Activated CD4-positive, alpha-beta T cell treated with anti-CD3 and anti-CD28 coated beads, Interleukin-2, amount 10 ng/mL, durations not matched to agents 24 days and 14 days (primary cell): ENCODE data around the gene CASP3. TPM values are rescaled to one million over a fixed set of nuclear protein-coding genes. Genes with fewer than 3 reads are reported as not detected.
"Not testable (repeated sequence)": the region's sequence is repeated elsewhere in the genome, so short reads cannot be mapped to it uniquely, and the experiment has no call there.

Experiments
- DNase-seq: peaks from one replicate; pipeline ENCODE4 v3.0.0; 2022
- H3K27ac Mint-ChIP-seq: one replicate; pipeline ENCODE4 v1.8.0; 2022; ENCODE audit warnings: mild to moderate bottlenecking, mixed read lengths
- H3K27me3 Mint-ChIP-seq: one replicate; pipeline ENCODE4 v1.8.0; 2022; ENCODE audit warnings: mixed read lengths
- H3K36me3 Mint-ChIP-seq: one replicate; pipeline ENCODE4 v1.8.0; 2022; ENCODE audit warnings: low read depth, mild to moderate bottlenecking, mixed read lengths
- H3K4me1 Mint-ChIP-seq: one replicate; pipeline ENCODE4 v1.8.0; 2021; ENCODE audit warnings: mixed read lengths
- H3K4me3 Mint-ChIP-seq: one replicate; pipeline ENCODE4 v1.8.0; 2022; ENCODE audit warnings: mild to moderate bottlenecking, moderate library complexity, mixed read lengths
- H3K9me3 Mint-ChIP-seq: one replicate; pipeline ENCODE4 v1.8.0; 2021; ENCODE audit warnings: mixed read lengths
- intact Hi-C: fragments of 100-400 bp; cut with micrococcal nuclease; formaldehyde crosslinking; loops from one replicate; pipeline ENCODE4 v1.15.1; 2023
- total RNA-seq: library from RNA; stranded (reverse); gene quantifications from 2 replicates; pipeline ENCODE4 v1.2.3, GENCODE V29; 2022

The CASP3 gene
- total RNA-seq, 1 donor from 2014 or later: 89.8 TPM

DNA sequence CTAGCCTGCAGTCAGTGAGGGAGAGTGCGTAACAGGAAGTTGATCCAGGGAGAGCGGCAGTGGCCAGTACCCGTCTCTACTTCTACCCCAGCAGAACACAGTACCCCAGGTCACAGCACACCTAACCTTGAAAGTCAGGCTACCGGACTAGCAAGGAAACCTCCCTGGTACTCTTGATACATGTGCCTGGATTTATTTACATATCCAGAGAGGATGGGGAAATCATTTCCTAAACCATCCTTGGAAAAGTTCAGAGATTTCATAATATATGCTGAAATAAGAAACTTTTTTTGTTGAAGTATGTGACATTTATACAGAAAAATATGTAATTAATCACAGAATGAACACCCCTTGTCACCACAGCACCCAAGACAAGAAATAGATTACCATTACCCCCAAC, 24.8 kb upstream of the CASP3 start:
- intact Hi-C loops: no loop called here
- H3K27ac Mint-ChIP-seq: no peak overlapping the region
- H3K27me3 Mint-ChIP-seq: no peaks in the 10 kb centered on the region
- H3K4me1 Mint-ChIP-seq: peaks cover 13% of the 10 kb centered on the region
- H3K9me3 Mint-ChIP-seq: no peaks in the 10 kb centered on the region
- no peak overlapping the region for H3K4me3 Mint-ChIP-seq
- H3K36me3 Mint-ChIP-seq: peaks cover 26% of the 10 kb centered on the region
- DNase-seq: no peak

DNA sequence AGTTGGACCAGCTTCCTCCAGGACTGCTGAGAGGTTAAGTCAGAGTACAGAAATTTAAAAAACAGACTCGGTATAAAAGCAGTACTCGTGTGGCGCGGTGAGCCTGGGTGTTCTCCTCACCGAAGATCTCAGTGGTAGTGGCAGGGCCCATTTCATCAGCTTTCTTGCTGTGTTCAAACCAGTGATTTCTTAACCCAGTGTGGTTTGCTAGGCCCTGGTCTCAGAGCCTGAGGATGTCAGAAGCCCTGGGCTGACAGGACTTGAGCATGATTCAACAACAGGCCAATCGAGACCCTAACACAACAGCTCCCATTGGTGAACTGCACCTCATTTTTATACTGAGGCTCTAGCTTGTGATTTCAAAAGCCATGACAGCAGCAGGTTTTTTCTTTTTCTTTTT, 23.5 kb upstream of the CASP3 start:
- Mint-ChIP-seq H3K4me3 (no peak overlapping the region), H3K27ac (no peak overlapping the region), H3K27me3 (no peaks in the 10 kb centered on the region), H3K36me3 (peaks cover 36% of the 10 kb centered on the region), H3K9me3 (peaks cover 6% of the 10 kb centered on the region), H3K4me1 (peaks cover 24% of the 10 kb centered on the region)
- intact Hi-C loops: no loop called here
- DNase-seq: no peak

DNA sequence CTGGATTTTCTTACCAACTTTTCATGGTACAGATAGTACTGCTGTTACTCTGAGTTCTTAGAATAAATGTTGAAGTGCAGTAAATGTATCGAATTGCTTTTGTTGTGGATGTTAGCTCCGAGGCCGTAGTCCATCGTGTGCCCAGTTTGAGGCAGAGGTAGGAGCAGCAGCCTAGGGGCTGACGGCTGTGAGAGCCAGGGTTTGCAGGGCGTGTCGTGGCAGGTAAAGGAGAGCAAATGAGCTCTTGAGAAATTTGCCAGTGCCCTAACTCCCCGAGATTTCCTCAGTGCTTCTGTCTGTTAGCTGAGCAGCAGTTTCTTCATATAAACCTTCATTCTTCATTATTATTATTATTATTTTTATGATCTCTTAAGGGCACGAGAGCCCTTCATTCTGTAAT, 21.9 kb upstream of the CASP3 start:
- H3K36me3 Mint-ChIP-seq: peaks cover 44% of the 10 kb centered on the region
- peaks cover 31% of the 10 kb centered on the region for H3K4me1 Mint-ChIP-seq
- intact Hi-C loops: no loop called here
- no peak overlapping the region for H3K27ac Mint-ChIP-seq
- H3K27me3 Mint-ChIP-seq: no peaks in the 10 kb centered on the region
- H3K4me3 Mint-ChIP-seq: no peak overlapping the region
- peaks cover 6% of the 10 kb centered on the region for H3K9me3 Mint-ChIP-seq
- no peak for DNase-seq

DNA sequence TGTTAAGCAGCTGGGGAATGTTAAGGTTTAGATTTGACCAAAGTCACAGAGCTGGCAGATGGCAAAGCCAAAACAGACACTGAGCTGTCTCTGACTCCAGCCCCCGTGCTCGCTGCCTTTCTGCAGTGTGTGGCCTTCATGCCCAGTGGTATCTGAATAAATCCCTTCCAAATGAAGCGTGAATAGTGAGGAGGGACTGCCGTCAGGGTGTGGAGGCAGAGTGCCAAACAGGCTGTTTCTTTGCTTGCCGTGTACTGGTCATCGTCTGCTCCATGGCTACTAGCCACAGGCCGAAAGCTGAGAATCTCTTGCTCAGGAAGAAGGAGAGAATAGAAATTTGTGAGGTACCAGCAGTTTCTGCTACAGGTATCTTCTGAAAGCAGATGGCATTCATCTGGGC, 20.0 kb upstream of the CASP3 start:
- Mint-ChIP-seq H3K4me3 (peak overlapping the region; percentile 41), H3K4me1 (peaks cover 34% of the 10 kb centered on the region), H3K27me3 (no peaks in the 10 kb centered on the region)

DNA sequence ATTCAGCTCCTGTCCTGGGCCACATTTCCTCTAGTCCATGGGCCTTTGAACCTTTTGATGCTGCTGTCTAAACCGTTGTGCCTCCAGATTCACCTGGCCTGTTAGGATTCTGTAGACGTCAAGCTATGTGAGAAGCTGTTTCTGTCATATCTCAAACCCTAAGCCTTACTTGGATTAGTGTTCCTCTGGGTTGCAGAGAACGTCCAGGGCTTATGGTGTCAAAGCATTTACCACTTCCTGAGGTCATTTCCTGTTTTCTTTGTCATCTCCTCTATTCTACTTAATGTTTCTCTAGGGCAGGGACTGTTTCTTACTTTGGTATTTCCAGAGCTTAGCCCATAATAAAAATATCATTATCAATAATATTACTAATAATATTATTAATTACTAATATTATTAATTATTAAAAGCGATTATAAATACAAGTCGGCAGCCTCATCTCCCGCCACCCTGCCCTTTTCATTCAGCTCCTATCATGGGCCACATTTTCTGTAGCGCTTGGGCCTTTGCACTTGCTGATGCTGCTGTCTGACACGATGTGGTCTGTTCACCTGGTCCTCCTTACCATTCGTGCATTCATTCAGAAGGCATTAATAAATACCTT, 19.4 kb upstream of the CASP3 start:
- peaks cover 6% of the 10 kb centered on the region for H3K9me3 Mint-ChIP-seq
- H3K36me3 Mint-ChIP-seq: peaks cover 39% of the 10 kb centered on the region
- DNase-seq: peak; percentile 75
- peak overlapping the region; percentile 41 for H3K4me3 Mint-ChIP-seq
- peak overlapping the region; percentile 83 for H3K27ac Mint-ChIP-seq
- intact Hi-C loops: loop anchor here (5.0 kb wide), 1 partner anchor 39 kb away; no protein-coding TSS in a partner anchor
- peaks cover 34% of the 10 kb centered on the region for H3K4me1 Mint-ChIP-seq
- H3K27me3 Mint-ChIP-seq: no peaks in the 10 kb centered on the region

More for the DNA sequence above, 20.0 kb upstream of the CASP3 start:
- H3K36me3 Mint-ChIP-seq: peaks cover 43% of the 10 kb centered on the region
- intact Hi-C loops: loop anchor here (5.0 kb wide), 1 partner anchor 38 kb away; no protein-coding TSS in a partner anchor
- H3K9me3 Mint-ChIP-seq: peaks cover 6% of the 10 kb centered on the region
- peak overlapping the region; percentile 32 for H3K27ac Mint-ChIP-seq
- no peak for DNase-seq

DNA sequence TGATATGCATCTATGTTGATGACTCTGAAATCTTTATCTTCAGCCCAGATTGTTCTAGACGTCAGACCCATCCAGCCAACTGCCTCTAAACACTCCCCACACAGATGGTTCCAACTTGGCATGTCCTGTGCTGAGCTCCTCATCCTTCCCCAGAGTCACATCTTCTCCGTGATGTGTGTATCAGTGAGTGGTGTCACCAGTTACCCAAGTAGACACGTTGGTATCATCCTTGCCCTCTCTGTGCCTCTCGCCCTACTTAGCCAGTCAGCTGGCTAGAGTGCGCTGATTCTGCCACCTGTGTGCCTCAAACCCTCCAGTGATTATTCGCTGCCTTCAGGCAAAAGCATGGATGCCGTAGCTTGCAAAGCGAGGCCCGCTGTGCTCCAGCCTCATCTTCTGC, 18.8 kb upstream of the CASP3 start:
- Mint-ChIP-seq H3K36me3 (peaks cover 40% of the 10 kb centered on the region), H3K9me3 (peaks cover 6% of the 10 kb centered on the region), H3K4me1 (peaks cover 34% of the 10 kb centered on the region), H3K27me3 (no peaks in the 10 kb centered on the region), H3K27ac (peak overlapping the region; percentile 83), H3K4me3 (peak overlapping the region; percentile 22)
- no peak for DNase-seq
- intact Hi-C loops: loop anchor here (5.0 kb wide), 1 partner anchor 39 kb away; no protein-coding TSS in a partner anchor

DNA sequence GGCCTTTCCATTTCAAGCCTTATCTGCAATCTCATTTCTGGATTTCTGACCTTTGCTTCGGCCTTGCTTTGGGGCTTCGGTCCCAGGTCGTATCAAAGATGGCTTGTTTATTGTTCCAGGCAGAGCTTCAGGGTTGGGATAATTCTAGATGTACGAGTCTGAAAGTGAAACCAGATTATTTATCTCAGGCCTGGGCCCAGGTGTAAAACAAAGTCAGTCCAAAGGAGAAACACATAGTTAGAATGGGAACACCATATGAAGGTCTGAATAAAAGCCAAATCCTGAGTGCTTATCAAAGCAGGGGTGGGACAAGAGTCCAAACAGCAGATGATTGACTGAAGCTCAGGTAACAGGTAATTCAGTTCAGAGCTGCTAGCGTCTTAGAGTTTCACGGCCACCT, 17.4 kb upstream of the CASP3 start:
- no peaks in the 10 kb centered on the region for H3K27me3 Mint-ChIP-seq
- peaks cover 34% of the 10 kb centered on the region for H3K4me1 Mint-ChIP-seq
- peaks cover 6% of the 10 kb centered on the region for H3K9me3 Mint-ChIP-seq
- no peak for DNase-seq
- no peak overlapping the region for H3K4me3 Mint-ChIP-seq
- intact Hi-C loops: loop anchor here (5.0 kb wide), 1 partner anchor 41 kb away; no protein-coding TSS in a partner anchor
- H3K27ac Mint-ChIP-seq: peak overlapping the region; percentile 8
- peaks cover 34% of the 10 kb centered on the region for H3K36me3 Mint-ChIP-seq

DNA sequence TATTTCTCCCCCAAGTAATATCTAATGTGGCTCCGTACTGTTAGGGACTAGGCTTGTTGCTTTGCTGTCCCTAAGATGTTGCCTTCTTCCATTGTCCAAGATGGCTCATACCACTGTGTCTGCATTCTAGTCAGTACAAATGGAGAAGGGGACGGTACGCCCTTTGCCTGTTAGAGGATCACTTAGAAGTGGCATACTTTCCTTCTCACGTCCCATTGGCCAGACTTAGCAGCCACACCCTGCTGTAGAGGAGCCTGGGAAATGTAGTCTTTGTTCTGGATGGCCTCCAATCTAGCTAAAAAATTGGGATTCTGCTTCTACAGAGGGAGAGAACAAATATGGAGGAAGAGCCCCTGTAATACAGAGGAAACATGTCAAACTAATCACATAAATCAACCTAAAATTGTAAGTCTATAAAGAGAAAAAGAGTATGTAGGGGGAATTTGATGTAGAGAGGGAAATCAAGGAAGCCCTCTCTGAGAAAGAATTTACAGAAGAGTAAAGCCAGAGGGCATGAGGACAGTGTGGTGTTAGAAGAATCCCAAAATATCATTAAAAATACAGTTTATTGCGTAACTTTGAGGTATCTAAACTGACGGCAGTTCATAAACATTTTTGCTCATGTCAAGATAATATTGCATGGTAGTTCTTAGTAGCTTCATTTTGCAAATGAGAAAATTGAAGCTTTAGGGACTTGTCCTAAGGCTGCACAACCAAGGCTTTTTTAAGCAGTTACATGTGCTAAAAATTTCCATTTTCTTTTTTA, 15.4 kb upstream of the CASP3 start:
- peaks cover 6% of the 10 kb centered on the region for H3K9me3 Mint-ChIP-seq
- intact Hi-C loops: loop anchor here (5.0 kb wide), 1 partner anchor 43 kb away; no protein-coding TSS in a partner anchor
- H3K27me3 Mint-ChIP-seq: no peaks in the 10 kb centered on the region
- no peak overlapping the region for H3K4me3 Mint-ChIP-seq
- H3K36me3 Mint-ChIP-seq: peaks cover 37% of the 10 kb centered on the region
- no peak for DNase-seq
- H3K4me1 Mint-ChIP-seq: peaks cover 27% of the 10 kb centered on the region
- no peak overlapping the region for H3K27ac Mint-ChIP-seq

DNA sequence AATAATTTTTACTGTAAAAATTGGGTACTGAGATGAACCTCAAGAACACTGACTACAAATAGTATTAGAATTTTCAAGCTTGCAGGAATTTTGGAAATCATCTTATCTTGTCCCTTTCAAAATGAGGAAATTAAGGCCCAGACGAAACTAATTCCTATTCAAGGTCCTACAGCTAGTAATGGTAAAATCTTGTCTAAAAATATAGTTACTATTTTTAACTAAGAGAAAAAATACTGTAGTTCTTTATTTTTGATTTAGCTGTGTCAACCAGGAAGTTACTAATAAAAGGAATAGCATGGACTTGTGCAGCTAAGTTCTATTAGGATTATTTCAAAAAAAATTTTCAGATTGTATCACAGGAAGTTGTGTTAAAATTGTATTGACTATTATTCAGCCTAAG, 13.0 kb upstream of the CASP3 start:
- peaks cover 28% of the 10 kb centered on the region for H3K36me3 Mint-ChIP-seq
- DNase-seq: no peak
- no peak overlapping the region for H3K4me3 Mint-ChIP-seq
- no peaks in the 10 kb centered on the region for H3K9me3 Mint-ChIP-seq
- H3K4me1 Mint-ChIP-seq: peaks cover 8% of the 10 kb centered on the region
- no peaks in the 10 kb centered on the region for H3K27me3 Mint-ChIP-seq
- no peak overlapping the region for H3K27ac Mint-ChIP-seq
- intact Hi-C loops: no loop called here

DNA sequence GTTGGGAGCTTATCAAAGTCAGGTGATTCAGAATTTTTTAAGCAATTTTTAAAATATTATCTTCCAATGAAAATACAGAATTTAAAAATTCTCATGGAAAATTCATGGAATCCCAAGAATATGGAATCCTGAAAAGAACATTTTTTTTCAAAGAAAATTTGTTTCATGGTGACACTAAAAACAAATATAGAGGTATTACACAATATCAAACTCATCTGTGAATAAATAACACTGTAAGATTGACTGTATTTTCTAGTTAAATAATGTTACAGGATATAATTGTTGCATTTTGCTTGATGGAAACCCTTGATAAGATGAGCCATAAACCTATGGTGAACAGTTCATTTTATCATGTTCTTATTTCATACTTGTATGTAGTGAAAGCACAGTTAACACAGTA, 11.7 kb upstream of the CASP3 start:
- no peak overlapping the region for H3K27ac Mint-ChIP-seq
- H3K36me3 Mint-ChIP-seq: peaks cover 26% of the 10 kb centered on the region

DNA sequence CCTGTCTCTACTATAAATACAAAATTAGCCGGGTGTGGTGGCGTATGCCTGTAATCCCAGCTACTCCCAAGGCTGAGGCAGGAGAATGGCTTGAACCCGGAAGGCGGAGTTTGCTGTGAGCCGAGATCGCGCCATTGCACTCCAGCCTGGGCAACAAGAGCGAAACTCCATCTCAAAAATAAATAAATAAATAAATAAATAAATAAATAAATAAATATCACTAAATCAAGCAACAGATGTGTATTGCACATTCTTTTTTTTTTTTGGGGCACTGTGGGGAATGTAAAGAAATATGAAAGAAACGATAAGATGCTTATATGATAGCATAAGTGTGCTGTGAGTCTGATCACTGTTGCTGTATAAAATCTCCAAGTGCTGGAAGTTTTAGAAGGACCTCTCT, 8.6 kb upstream of the CASP3 start:
- DNase-seq, H3K27ac Mint-ChIP-seq, intact Hi-C loops, H3K27me3 Mint-ChIP-seq, H3K9me3 Mint-ChIP-seq, H3K4me3 Mint-ChIP-seq, H3K4me1 Mint-ChIP-seq: not testable (repeated sequence)
- H3K36me3 Mint-ChIP-seq: peaks cover 27% of the 10 kb centered on the region

More for the DNA sequence above, 11.7 kb upstream of the CASP3 start:
- H3K27me3 Mint-ChIP-seq: no peaks in the 10 kb centered on the region
- no peak for DNase-seq
- H3K4me3 Mint-ChIP-seq: no peak overlapping the region
- peaks cover 3% of the 10 kb centered on the region for H3K4me1 Mint-ChIP-seq
- intact Hi-C loops: no loop called here
- no peaks in the 10 kb centered on the region for H3K9me3 Mint-ChIP-seq

DNA sequence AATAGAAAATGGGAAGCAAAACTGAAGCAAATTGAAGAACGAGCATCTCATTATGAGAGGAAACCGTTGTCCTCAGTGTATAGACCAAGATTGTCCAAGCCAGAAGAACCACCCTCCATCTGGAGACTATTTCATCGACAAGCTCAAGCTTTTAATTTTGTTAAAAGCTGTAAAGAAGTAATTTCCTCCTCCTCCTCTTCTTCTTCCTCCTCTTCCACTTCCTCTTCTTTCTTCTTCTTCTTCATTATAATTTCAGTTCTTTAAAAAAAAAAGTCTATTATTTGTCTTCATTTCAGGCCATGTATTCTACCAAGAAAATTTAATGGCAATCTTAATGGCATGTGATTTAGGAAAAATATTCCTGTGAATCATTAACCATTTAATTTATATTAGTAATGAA, 7.9 kb upstream of the CASP3 start:
- peaks cover 28% of the 10 kb centered on the region for H3K36me3 Mint-ChIP-seq
- peaks cover 4% of the 10 kb centered on the region for H3K4me1 Mint-ChIP-seq
- intact Hi-C loops: no loop called here
- no peak overlapping the region for H3K27ac Mint-ChIP-seq
- no peak for DNase-seq
- no peaks in the 10 kb centered on the region for H3K9me3 Mint-ChIP-seq
- no peak overlapping the region for H3K4me3 Mint-ChIP-seq
- H3K27me3 Mint-ChIP-seq: no peaks in the 10 kb centered on the region

DNA sequence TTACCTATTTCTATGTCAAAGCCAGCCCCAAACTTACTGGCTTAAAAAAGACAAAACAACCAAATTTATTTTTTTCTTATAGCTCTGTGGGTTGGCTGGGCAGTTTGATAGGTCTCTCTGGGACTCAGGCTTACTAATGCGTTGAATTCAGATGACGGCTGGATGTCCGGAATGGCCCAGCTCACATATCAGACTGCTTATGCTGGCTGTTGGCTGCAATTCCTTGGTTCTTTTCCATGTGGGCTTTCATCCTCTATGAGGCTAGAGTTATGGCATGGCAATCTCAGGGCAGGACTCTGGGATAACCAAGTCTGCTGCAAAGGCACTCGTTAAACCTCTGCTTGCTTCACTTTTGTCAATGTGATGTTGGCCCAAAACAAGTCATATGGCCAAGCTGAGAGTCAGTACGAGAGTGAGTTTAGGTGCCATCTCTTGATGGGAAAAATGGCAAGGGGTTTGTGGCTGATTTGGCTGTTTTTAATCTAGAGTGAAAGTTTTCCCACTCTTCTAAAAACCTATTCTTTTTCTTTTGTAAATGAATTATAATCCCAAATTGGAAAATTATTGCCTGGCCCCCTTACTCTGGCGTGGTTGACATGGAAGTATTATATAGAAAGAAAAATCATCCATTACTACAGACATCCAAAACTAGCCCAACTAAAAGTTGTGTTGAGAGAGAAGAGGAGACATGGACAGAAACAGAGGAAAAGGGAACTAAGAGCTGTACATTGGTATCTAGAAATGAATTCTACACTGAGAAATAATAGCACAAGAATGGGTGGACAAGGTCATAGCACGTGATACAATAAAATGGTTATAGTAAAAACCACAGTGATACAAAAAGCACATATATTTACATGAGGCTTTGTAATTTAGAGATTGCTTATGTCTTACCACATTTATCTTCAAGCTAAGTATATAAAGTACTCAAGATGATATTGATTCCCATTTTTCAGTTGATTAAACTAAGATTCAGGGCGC, 6.9 kb upstream of the CASP3 start:
- Mint-ChIP-seq H3K4me3 (no peak overlapping the region), H3K27me3 (no peaks in the 10 kb centered on the region), H3K27ac (no peak overlapping the region), H3K36me3 (peaks cover 28% of the 10 kb centered on the region), H3K4me1 (peaks cover 9% of the 10 kb centered on the region), H3K9me3 (no peaks in the 10 kb centered on the region)
- no peak for DNase-seq
- intact Hi-C loops: no loop called here
